Measurements from ENCODE around the gene KIAA0825. TPM values are rescaled to one million over a fixed set of nuclear protein-coding genes. Genes with fewer than 3 reads are reported as not detected.

KIAA0825 gene
- total RNA-seq, 3 donors from 2014 or later (not counting 1 experiment from before 2014, with no cell fraction given), result 2.4 to 5.0 (median 4.8) TPM

DNA sequence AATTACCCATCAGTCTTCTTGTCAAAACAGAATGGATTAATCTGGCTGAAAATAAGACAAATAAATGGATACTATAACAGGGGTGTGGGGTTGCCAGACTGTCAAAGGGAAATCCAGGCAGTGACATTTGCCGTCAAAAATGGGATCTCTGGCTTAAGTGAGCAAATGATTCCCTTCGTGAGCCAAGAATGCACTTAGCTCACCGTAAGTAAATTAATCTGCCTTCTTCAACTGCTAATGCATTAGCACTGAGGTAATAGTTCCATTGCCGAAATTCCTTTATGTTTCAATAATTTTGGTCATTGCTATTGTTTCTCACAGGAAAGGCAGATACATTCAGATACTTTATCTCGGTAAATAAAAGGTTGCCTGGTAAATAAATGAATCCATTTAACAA lies 377.8 kb downstream of the KIAA0825 start:
- WGBS (ENCODE audit: insufficient coverage), result 94% methylated on average over 5 of the region's 5 CpGs
- Mint-ChIP-seq H3K27ac (no peak overlapping the region), H3K27me3 (ENCODE audit: low read depth in 2 of 2) (no peaks in the 10 kb centered on the region), H3K4me1 (no peaks in the 10 kb centered on the region), H3K36me3 (no peaks in the 10 kb centered on the region), H3K9me3 (peaks cover 2 to 3% of the 10 kb centered on the region in 2 donors), H3K4me3 (no peak overlapping the region)
- Histone ChIP-seq H3K27ac (ENCODE audit: low read length) (no peak overlapping the region), H3K9me3 (ENCODE audit: control insufficient read depth, insufficient read depth, low read length) (no peaks in the 10 kb centered on the region), H3K36me3 (ENCODE audit: control insufficient read depth, insufficient read depth, low read length) (no peaks in the 10 kb centered on the region), H3K4me3 (ENCODE audit: low read length) (no peak overlapping the region), H3K27me3 (ENCODE audit: control insufficient read depth, insufficient read depth, low read length) (no peaks in the 10 kb centered on the region), H3K4me1 (ENCODE audit: control insufficient read depth, insufficient read depth, low read length) (no peaks in the 10 kb centered on the region)
- ATAC-seq (no peak), DNase-seq (no peak)
- TF ChIP-seq, protein P1, sequence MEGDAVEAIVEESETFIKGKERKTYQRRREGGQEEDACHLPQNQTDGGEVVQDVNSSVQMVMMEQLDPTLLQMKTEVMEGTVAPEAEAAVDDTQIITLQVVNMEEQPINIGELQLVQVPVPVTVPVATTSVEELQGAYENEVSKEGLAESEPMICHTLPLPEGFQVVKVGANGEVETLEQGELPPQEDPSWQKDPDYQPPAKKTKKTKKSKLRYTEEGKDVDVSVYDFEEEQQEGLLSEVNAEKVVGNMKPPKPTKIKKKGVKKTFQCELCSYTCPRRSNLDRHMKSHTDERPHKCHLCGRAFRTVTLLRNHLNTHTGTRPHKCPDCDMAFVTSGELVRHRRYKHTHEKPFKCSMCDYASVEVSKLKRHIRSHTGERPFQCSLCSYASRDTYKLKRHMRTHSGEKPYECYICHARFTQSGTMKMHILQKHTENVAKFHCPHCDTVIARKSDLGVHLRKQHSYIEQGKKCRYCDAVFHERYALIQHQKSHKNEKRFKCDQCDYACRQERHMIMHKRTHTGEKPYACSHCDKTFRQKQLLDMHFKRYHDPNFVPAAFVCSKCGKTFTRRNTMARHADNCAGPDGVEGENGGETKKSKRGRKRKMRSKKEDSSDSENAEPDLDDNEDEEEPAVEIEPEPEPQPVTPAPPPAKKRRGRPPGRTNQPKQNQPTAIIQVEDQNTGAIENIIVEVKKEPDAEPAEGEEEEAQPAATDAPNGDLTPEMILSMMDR (IDR thresholded peaks at IDR 0.05), result no peak
- intact Hi-C loops (cut with micrococcal nuclease), result no loop called here

DNA sequence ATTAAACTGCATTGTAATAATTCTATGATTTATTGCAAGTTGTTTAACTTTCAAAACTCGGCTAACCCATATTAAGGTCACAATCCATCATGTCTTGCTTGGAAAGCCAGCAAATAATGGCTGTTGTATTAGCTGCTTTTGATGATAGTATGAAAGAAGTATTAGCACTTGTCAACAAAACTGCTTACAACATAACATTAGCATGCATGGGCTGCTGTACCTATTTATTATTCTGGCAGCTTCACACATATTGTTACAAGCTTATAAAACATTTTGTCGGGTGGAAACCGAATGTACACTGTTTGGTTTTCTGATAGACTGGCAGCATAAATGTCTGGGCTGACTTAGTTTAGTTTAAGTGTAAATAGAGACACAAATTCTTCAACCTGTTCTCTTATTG lies 378.3 kb downstream of the KIAA0825 start:
- Mint-ChIP-seq H3K9me3 (peaks cover 2 to 3% of the 10 kb centered on the region in 2 donors), H3K4me1 (no peaks in the 10 kb centered on the region), H3K27ac (no peak overlapping the region), H3K4me3 (no peak overlapping the region), H3K27me3 (ENCODE audit: low read depth in 2 of 2) (no peaks in the 10 kb centered on the region), H3K36me3 (no peaks in the 10 kb centered on the region)
- WGBS (ENCODE audit: insufficient coverage), result 93% methylated on average over 2 of the region's 3 CpGs
- Histone ChIP-seq H3K9me3 (ENCODE audit: control insufficient read depth, insufficient read depth, low read length) (no peaks in the 10 kb centered on the region), H3K27me3 (ENCODE audit: control insufficient read depth, insufficient read depth, low read length) (no peaks in the 10 kb centered on the region), H3K36me3 (ENCODE audit: control insufficient read depth, insufficient read depth, low read length) (no peaks in the 10 kb centered on the region), H3K27ac (ENCODE audit: low read length) (no peak overlapping the region), H3K4me1 (ENCODE audit: control insufficient read depth, insufficient read depth, low read length) (no peaks in the 10 kb centered on the region), H3K4me3 (ENCODE audit: low read length) (no peak overlapping the region)
- intact Hi-C loops (cut with micrococcal nuclease), result no loop called here
- ATAC-seq (no peak), DNase-seq (no peak)
- TF ChIP-seq, protein P1 (IDR thresholded peaks at IDR 0.05), result no peak

DNA sequence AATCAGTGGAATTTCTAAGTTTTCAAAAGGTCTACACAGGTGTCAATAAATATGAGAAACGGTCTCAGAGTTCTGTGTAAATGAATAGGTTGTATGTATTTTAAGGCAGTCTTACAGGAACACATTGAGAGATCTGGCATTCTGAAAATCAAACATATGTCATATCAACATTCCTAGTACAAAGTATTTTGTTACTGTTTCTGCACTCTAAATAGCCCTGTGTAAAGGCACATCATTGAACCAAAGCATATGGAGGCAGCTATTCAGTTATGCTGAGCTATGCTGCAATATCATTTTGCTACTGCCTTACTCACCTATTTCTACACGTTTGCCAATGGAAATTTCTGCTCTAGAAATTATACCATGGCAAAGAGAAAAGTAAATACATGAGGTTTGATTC lies 379.1 kb downstream of the KIAA0825 start:
- TF ChIP-seq, protein P1 (IDR thresholded peaks at IDR 0.05), result no peak
- no peaks in the 10 kb centered on the region for H3K36me3 ChIP-seq (ENCODE audit: control insufficient read depth, insufficient read depth, low read length)
- H3K27me3 ChIP-seq (ENCODE audit: control insufficient read depth, insufficient read depth, low read length), result no peaks in the 10 kb centered on the region
- Mint-ChIP-seq H3K27me3 (ENCODE audit: low read depth in 2 of 2) (no peaks in the 10 kb centered on the region), H3K27ac (no peak overlapping the region), H3K4me3 (no peak overlapping the region), H3K4me1 (no peaks in the 10 kb centered on the region), H3K36me3 (no peaks in the 10 kb centered on the region), H3K9me3 (peaks cover 2 to 3% of the 10 kb centered on the region in 2 donors)
- no peak for DNase-seq
- WGBS (ENCODE audit: insufficient coverage), result 89% methylated on average over 1 of the region's 2 CpGs
- no peak overlapping the region for H3K4me3 ChIP-seq (ENCODE audit: low read length)
- no peak for ATAC-seq
- H3K9me3 ChIP-seq (ENCODE audit: control insufficient read depth, insufficient read depth, low read length), result peaks cover 3% of the 10 kb centered on the region
- no peaks in the 10 kb centered on the region for H3K4me1 ChIP-seq (ENCODE audit: control insufficient read depth, insufficient read depth, low read length)
- intact Hi-C loops (cut with micrococcal nuclease), result no loop called here
- no peak overlapping the region for H3K27ac ChIP-seq (ENCODE audit: low read length)

DNA sequence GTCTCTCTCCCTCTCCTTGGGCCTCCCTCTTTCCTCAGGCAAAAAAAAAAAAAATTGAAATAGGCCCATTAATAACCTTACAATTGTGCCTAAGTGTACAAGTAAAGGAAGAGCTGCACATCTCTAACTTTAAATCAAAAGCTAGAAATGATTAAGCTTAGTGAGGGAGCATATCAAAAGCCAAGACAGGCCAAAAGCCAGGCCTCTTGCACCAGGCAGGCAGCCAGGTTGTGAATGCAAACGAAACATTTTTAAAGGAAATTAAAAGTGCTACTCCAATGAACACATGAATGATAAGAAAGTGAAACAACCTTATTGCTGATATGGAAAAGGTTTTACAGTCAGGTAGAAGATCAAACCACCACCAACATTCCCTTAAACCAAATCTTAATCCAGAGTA lies 383.4 kb downstream of the KIAA0825 start:
- Histone ChIP-seq H3K4me1 (ENCODE audit: control insufficient read depth, insufficient read depth, low read length) (no peaks in the 10 kb centered on the region), H3K36me3 (ENCODE audit: control insufficient read depth, insufficient read depth, low read length) (no peaks in the 10 kb centered on the region), H3K9me3 (ENCODE audit: control insufficient read depth, insufficient read depth, low read length) (peaks cover 3% of the 10 kb centered on the region), H3K27ac (ENCODE audit: low read length) (no peak overlapping the region), H3K4me3 (ENCODE audit: low read length) (no peak overlapping the region), H3K27me3 (ENCODE audit: control insufficient read depth, insufficient read depth, low read length) (no peaks in the 10 kb centered on the region)
- ATAC-seq (no peak), DNase-seq (no peak)
- Mint-ChIP-seq H3K27me3 (ENCODE audit: low read depth in 2 of 2) (peaks cover 0 to 8% of the 10 kb centered on the region in 2 donors), H3K4me1 (no peaks in the 10 kb centered on the region), H3K36me3 (peaks cover 17% of the 10 kb centered on the region), H3K9me3 (peaks cover 3 to 6% of the 10 kb centered on the region in 2 donors), H3K27ac (no peak overlapping the region), H3K4me3 (no peak overlapping the region)
- TF ChIP-seq, protein P1 (IDR thresholded peaks at IDR 0.05), result no peak
- intact Hi-C loops (cut with micrococcal nuclease), result no loop called here
- WGBS (ENCODE audit: insufficient coverage), result 86% methylated on average over 1 of the region's 1 CpG

All from natural killer cell (primary cell).